ENCODE data around the gene PLSCR3. TPM values are rescaled to one million over a fixed set of nuclear protein-coding genes. Genes with fewer than 3 reads are reported as not detected.

The PLSCR3 gene
- total and polyA plus RNA-seq, 7 donors = 13.9 to 20.5 (median 16.2) TPM

DNA sequence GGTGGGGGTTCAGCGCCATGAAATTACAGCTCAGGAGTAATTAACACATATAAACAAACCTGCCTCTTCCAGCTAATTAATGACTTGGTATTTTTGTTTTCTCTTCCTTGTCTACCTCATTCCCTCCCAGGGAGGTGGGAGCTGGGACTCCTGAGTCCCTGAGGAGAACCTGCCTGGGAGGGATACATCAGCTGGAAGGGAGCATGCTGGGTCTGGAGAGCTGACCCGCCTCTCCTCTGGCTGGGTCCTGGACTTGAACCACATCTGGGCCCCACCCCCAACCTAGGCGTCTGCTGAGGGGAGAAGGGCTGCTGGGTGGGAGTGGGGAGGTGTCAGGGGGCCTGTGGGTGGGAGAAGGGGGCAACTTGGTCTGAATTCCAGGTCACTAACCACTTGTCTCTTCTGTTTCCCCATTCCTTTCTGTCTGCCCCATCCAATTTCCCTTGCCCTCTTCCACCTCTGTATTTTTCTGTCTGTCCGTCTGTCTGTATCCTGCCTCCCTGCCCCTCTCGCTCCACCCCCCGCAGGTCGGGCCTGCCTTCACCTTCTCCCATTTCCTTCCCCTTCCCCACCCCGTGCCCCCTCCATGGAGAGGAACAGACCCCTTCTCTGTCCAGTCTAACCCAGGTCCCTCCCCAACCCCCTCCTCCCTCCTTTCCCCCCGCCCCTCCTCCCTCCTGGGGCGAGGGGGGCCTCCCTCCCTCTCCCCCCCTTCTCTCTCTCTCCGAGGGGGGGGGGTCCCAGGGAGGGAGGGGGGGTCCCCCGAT lies 13.3 kb upstream of the PLSCR3 start, which contains the start of gene NLGN2:
NLGN2 (plus strand) TSS at position 361 of the 767 bp plus-strand sequence. CDS start 411 bp downstream, outside the sequence.
- Histone ChIP-seq H3K27me3 (ENCODE audit: insufficient read depth in 3 of 3, low read length in 2 of 3) (no peaks in the 10 kb centered on the region), H3K4me3 (no peak within 1 kb of the TSS), H3K36me3 (ENCODE audit: insufficient read depth in 1 of 2, low read depth in 1 of 2) (no peaks in the 10 kb centered on the region), H3K9me3 (no peaks in the 10 kb centered on the region), H3K4me1 (peaks cover 5% of the 10 kb centered on the region), H3K27ac (no peak within 1 kb of the TSS)
- no peak for ATAC-seq
- WGBS, 3 donors = 62 to 76% (median 68%) methylated on average over 8 to 11 of the region's 12 CpGs
- TF ChIP-seq, protein P1, sequence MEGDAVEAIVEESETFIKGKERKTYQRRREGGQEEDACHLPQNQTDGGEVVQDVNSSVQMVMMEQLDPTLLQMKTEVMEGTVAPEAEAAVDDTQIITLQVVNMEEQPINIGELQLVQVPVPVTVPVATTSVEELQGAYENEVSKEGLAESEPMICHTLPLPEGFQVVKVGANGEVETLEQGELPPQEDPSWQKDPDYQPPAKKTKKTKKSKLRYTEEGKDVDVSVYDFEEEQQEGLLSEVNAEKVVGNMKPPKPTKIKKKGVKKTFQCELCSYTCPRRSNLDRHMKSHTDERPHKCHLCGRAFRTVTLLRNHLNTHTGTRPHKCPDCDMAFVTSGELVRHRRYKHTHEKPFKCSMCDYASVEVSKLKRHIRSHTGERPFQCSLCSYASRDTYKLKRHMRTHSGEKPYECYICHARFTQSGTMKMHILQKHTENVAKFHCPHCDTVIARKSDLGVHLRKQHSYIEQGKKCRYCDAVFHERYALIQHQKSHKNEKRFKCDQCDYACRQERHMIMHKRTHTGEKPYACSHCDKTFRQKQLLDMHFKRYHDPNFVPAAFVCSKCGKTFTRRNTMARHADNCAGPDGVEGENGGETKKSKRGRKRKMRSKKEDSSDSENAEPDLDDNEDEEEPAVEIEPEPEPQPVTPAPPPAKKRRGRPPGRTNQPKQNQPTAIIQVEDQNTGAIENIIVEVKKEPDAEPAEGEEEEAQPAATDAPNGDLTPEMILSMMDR (IDR thresholded peaks at IDR 0.05) = no peak
- intact Hi-C loops (cut with DNase I) = no loop called here
- no peak for DNase-seq

DNA sequence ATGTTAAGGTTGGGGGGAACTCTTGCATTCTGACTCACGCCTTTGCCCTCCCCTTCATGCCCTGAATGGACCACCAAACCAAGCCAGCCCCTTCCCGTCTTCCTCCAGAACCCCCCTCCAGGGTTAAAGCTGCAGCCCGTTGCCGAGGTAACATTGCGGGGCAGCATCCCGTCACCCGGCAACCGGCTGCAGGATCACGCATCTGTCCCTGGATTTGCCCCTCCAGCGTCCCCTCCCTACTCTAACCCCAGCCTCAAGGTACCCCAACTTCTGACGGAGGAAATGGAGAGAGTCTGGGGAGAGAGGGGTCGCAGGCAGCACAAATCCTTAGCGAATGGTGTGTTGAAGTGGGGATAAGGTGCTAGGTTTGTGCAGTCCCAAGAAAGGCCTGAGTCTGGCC lies 12.8 kb upstream of the PLSCR3 start:
- Histone ChIP-seq H3K27me3 (ENCODE audit: insufficient read depth in 3 of 3, low read length in 2 of 3) (no peaks in the 10 kb centered on the region), H3K27ac (no peak overlapping the region), H3K9me3 (no peaks in the 10 kb centered on the region), H3K4me3 (no peak overlapping the region), H3K36me3 (ENCODE audit: insufficient read depth in 1 of 2, low read depth in 1 of 2) (peaks cover 0 to 3% of the 10 kb centered on the region in 2 donors), H3K4me1 (peaks cover 9% of the 10 kb centered on the region)
- ATAC-seq (no peak), DNase-seq (no peak)
- TF ChIP-seq, protein P1 (IDR thresholded peaks at IDR 0.05) = no peak
- WGBS, 3 donors = 77 to 86% (median 85%) methylated on average over 13 of the region's 13 CpGs
- intact Hi-C loops (cut with DNase I) = no loop called here

GRCh38 chr17:7406235-7406825 lies 12.0 kb upstream of the PLSCR3 start:
- Histone ChIP-seq H3K9me3 (no peaks in the 10 kb centered on the region), H3K4me1 (peaks cover 9% of the 10 kb centered on the region), H3K27me3 (ENCODE audit: insufficient read depth in 3 of 3, low read length in 2 of 3) (no peaks in the 10 kb centered on the region), H3K4me3 (peak overlapping the region; percentile 73), H3K36me3 (ENCODE audit: insufficient read depth in 1 of 2, low read depth in 1 of 2) (peaks cover 0 to 4% of the 10 kb centered on the region in 2 donors), H3K27ac (no peak overlapping the region)
- TF ChIP-seq, protein P1 (IDR thresholded peaks at IDR 0.05) = no peak
- ATAC-seq = no peak
- WGBS, 3 donors = 54 to 58% (median 58%) methylated on average over 12 of the region's 12 CpGs
- DNase-seq = no peak
- intact Hi-C loops (cut with DNase I) = no loop called here

DNA sequence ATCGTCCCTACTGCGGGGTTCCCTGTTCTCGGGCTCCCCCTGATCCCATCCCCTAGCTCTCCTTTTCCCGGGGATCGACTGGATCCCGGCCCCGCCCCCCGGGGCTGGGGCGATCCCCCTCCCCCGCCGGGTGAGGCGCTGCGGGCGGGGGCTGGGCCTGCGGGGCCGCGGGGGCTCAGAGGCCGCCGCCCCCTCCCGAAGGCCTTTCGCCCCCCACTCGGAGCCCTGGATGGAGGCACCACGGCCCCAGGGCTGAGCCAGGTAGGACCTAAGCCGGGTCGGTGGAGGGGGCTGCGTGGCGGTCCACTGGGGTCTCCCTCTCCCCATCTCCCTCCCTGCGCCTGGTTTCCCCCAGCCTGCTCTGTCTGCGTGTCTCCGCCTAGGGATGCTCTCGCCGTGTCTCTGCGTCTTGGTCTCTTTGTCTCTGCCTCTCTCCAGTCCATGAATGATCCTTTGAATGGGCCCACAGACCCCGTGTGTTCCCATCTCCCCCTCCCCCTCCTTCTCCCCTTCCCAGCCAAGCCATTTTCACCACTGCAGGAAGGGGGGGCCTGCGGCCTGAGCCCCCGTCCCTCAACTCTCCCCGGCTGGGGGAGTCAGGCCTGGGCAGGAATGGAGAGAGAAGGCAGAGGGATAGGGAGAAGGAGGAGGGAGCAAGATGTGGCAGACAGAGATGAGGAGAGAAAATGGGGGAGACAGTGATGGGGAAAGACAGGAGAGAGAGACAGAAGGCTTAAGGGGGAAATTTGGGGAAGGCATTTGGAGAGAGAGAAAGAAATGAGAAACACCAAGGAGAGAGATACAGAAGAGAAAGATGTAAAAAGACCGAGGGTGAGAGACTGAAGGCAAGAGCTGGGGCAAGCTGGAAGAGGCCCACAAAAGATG lies 11.3 kb upstream of the PLSCR3 start:
- H3K27ac ChIP-seq = peak overlapping the region; percentile 75
- no peaks in the 10 kb centered on the region for H3K9me3 ChIP-seq
- H3K4me3 ChIP-seq = peak overlapping the region; percentile 73
- H3K27me3 ChIP-seq (ENCODE audit: insufficient read depth in 3 of 3, low read length in 2 of 3) = no peaks in the 10 kb centered on the region
- 12 to 17% (median 16%) methylated on average over 32 to 38 of the region's 38 CpGs for WGBS, 3 donors
- H3K36me3 ChIP-seq (ENCODE audit: insufficient read depth in 1 of 2, low read depth in 1 of 2) = peaks cover 0 to 4% of the 10 kb centered on the region in 2 donors
- intact Hi-C loops (cut with DNase I) = loop anchor here in 1 of 2 donors (2.0 kb wide), 1 partner anchor 29 kb away; the partner anchor contains the start of gene TMEM102
- DNase-seq (no peak), ATAC-seq (no peak)
- H3K4me1 ChIP-seq = peaks cover 9% of the 10 kb centered on the region
- TF ChIP-seq, protein P1 (IDR thresholded peaks at IDR 0.05) = no peak
